HepG2 (cell line): ENCODE results near the gene STX2. TPM values are rescaled to one million over a fixed set of nuclear protein-coding genes. Genes with fewer than 3 reads are reported as not detected.

Experiments
- BHLHE40 ChIP-seq: IDR thresholded peaks from 2 replicates; pipeline ENCODE4 v1.6.1; 2011; ENCODE audit warnings: low read length, improper control_type of control experiment
- DNMT3B ChIP-seq: conservative IDR thresholded peaks from 2 replicates; pipeline ENCODE4 v1.6.1; 2016; ENCODE audit warnings: missing biosample characterization, control low read depth
- HDAC1 ChIP-seq: sonication (generic); formaldehyde crosslinking; IDR thresholded peaks from 2 replicates; pipeline ENCODE4 v1.5.1; 2020; ENCODE audit warnings: mild to moderate bottlenecking, missing genetic modification reagents
- MED1 ChIP-seq: sonication (generic); formaldehyde crosslinking; IDR thresholded peaks from 2 replicates; pipeline ENCODE4 v1.4.0; 2020; ENCODE audit warnings: missing genetic modification reagents
- MIER3 ChIP-seq: IDR thresholded peaks from 2 replicates; pipeline ENCODE4 v1.6.1; 2016; ENCODE audit warnings: missing compliant biosample characterization, borderline replicate concordance
- MTF2 ChIP-seq: sonication (generic); formaldehyde crosslinking; IDR thresholded peaks from 2 replicates; pipeline ENCODE4 v1.5.0; 2020; ENCODE audit warnings: missing genetic modification reagents, borderline replicate concordance
- MXD4 ChIP-seq: IDR thresholded peaks from 2 replicates; pipeline ENCODE4 v1.6.1; 2016; ENCODE audit warnings: mild to moderate bottlenecking, missing biosample characterization, missing genetic modification reagents
- MXI1 ChIP-seq: IDR thresholded peaks from 3 replicates; pipeline ENCODE4 v1.6.1; 2012; ENCODE audit warnings: low read depth, low read length, inconsistent platforms, borderline replicate concordance
- MYC ChIP-seq: sonication (generic); formaldehyde crosslinking; IDR thresholded peaks from 2 replicates; pipeline ENCODE4 v1.9.0; 2021; ENCODE audit warnings: missing genetic modification reagents, borderline replicate concordance
- SOX5 ChIP-seq: IDR thresholded peaks from 2 replicates; pipeline ENCODE4 v1.6.1; 2016; ENCODE audit warnings: borderline replicate concordance
- SPEN ChIP-seq: sonication (generic); formaldehyde crosslinking; IDR thresholded peaks from 2 replicates; pipeline ENCODE4 v1.5.1; 2020; ENCODE audit warnings: low read depth, mild to moderate bottlenecking, missing genetic modification reagents
- TBX3 ChIP-seq: fragments of 450-650 bp; IDR thresholded peaks from 2 replicates; pipeline ENCODE4 v1.6.1; 2017; ENCODE audit warnings: antibody characterized with exemption, mild to moderate bottlenecking, inconsistent platforms, borderline replicate concordance
- TFE3 ChIP-seq: IDR thresholded peaks from 2 replicates; pipeline ENCODE4 v1.6.1; 2016
- TMF1 ChIP-seq: sonication (generic); formaldehyde crosslinking; IDR thresholded peaks from 2 replicates; pipeline ENCODE4 v1.8.1; 2022; ENCODE audit warnings: low read depth, missing genetic modification reagents
- TP53 ChIP-seq: sonication (generic); formaldehyde crosslinking; conservative IDR thresholded peaks from 2 replicates; pipeline ENCODE4 v1.4.0; 2020; ENCODE audit warnings: missing genetic modification reagents
- TSC22D2 ChIP-seq: sonication (generic); formaldehyde crosslinking; IDR thresholded peaks from 2 replicates; pipeline ENCODE4 v1.5.1; 2020; ENCODE audit warnings: missing genetic modification reagents, mild to moderate bottlenecking, borderline replicate concordance
- YEATS2 ChIP-seq: sonication (generic); formaldehyde crosslinking; IDR thresholded peaks from 2 replicates; pipeline ENCODE4 v1.4.0; 2020; ENCODE audit warnings: missing genetic modification reagents, borderline replicate concordance
- ZBTB39 ChIP-seq: sonication (generic); formaldehyde crosslinking; IDR thresholded peaks from 2 replicates; pipeline ENCODE4 v1.5.0; 2020; ENCODE audit warnings: missing genetic modification reagents
- ZFX ChIP-seq: sonication (generic); formaldehyde crosslinking; IDR thresholded peaks from 2 replicates; pipeline ENCODE4 v1.4.0; 2020; ENCODE audit warnings: mild to moderate bottlenecking, low read depth, missing genetic modification reagents, moderate library complexity
- ZMYM2 ChIP-seq: sonication (generic); formaldehyde crosslinking; IDR thresholded peaks from 2 replicates; pipeline ENCODE4 v1.8.0; 2022; ENCODE audit warnings: mild to moderate bottlenecking, missing genetic modification reagents
- ZNF12 ChIP-seq: sonication (generic); formaldehyde crosslinking; IDR thresholded peaks from 2 replicates; pipeline ENCODE4 v1.5.0; 2020; ENCODE audit warnings: missing genetic modification reagents
- ZNF547 ChIP-seq: sonication (generic); formaldehyde crosslinking; IDR thresholded peaks from 2 replicates; pipeline ENCODE4 v1.5.1; 2020; ENCODE audit warnings: mild to moderate bottlenecking, missing genetic modification reagents
- ZNF557 ChIP-seq: sonication (generic); formaldehyde crosslinking; IDR thresholded peaks from 2 replicates; pipeline ENCODE4 v1.4.0; 2020; ENCODE audit warnings: missing genetic modification reagents
- ZNF598 ChIP-seq: sonication (generic); formaldehyde crosslinking; IDR thresholded peaks from 2 replicates; pipeline ENCODE4 v1.5.1; 2020; ENCODE audit warnings: mild to moderate bottlenecking, missing genetic modification reagents, borderline replicate concordance
- polyA plus RNA-seq, 8 experiments: library from polyadenylated mRNA; depleted of rRNA in 3 of 8; stranded (reverse) in 7 of 8; unstranded in 1 of 8; fragments of >200 nt; fragmentation: Illumina TruSeq in 4 of 8; extraction: Trizol in 4 of 8; gene quantifications; 2 replicates each; pipeline versions ENCODE4 v1.2.1 to v1.2.3, GENCODE V29; 2011 to 2016; ENCODE audit warnings: low read depth in 4 of 8, missing spikeins in 1 of 8, mixed read lengths in 1 of 8; ENCODE audit not compliant: insufficient read depth in 1 of 8
- total RNA-seq, 5 experiments: library from RNA; depleted of rRNA; stranded (reverse); fragments of >200 nt; fragmentation: Illumina TruSeq; extraction: Trizol; gene quantifications; 2 replicates each; pipeline ENCODE4 v1.2.3, GENCODE V29; 2016; ENCODE audit warnings: low read depth in 1 of 5
- TF ChIP-seq, protein P1 (sequence below): sonication (generic); formaldehyde crosslinking; IDR thresholded peaks from 2 replicates; pipeline ENCODE4 v1.4.0; 2020; ENCODE audit warnings: missing genetic modification reagents

The STX2 gene
- total and polyA plus RNA-seq, 2 of the 13 experiments (the other 11 are each of a cell fraction or from before 2014, with no cell fraction given) = 13.4 to 25.1 TPM

DNA sequence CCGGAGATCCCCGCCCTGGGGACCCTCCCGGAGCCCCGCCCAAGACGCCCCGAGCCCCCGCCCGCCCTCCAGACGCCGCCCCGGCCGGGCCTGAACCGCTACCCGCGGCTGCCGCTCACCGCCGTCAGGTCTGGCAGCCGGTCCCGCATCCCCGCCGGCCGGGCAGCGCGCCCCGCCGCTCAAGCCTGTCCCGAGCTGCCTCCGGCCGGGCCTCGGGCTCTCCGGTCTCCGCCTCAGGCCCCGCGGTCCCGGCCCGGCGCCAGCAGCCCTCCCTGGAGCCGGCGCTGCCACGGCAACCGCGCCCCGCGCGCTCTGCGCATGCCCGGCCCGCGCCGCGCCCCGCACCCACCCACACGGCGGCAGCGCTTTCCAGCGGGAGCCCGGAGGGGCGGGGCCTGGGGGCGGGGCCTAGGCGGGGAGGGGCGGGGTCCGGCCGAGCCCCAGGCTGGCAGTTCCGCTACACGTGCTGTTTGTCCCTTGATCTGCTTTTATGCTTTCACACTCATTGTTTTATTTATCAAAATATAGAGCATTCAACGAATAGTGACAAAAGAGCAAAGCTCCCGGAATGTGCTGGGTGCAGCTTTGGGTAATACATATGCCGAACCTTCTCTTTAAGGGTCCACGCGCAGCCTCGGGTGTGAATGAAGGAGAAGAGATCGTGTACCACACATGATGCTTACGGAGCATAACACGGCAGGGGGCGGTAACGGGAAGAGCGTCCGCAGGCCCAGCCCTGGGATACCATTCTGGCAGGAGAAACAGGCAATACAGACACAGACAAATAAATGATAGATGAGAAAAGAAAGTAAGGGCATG, at the start of gene STX2 (continued):
- TF ChIP-seq ZBTB39 (CRISPR knock-in tag) = 0 out of 2 replicates have a peak, but pooled peaks have one; percentile 14
- TF ChIP-seq ZNF598 (CRISPR knock-in tag) = peak; percentile 79; the same call in 1 of the 2 replicates
- TF ChIP-seq SOX5 (CRISPR knock-in tag) = 0 out of 2 replicates have a peak, but pooled peaks have one; percentile 15
- TF ChIP-seq, protein P1, sequence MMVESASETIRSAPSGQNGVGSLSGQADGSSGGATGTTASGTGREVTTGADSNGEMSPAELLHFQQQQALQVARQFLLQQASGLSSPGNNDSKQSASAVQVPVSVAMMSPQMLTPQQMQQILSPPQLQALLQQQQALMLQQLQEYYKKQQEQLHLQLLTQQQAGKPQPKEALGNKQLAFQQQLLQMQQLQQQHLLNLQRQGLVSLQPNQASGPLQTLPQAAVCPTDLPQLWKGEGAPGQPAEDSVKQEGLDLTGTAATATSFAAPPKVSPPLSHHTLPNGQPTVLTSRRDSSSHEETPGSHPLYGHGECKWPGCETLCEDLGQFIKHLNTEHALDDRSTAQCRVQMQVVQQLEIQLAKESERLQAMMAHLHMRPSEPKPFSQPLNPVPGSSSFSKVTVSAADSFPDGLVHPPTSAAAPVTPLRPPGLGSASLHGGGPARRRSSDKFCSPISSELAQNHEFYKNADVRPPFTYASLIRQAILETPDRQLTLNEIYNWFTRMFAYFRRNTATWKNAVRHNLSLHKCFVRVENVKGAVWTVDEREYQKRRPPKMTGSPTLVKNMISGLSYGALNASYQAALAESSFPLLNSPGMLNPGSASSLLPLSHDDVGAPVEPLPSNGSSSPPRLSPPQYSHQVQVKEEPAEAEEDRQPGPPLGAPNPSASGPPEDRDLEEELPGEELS = peak; percentile 53
- TF ChIP-seq ZMYM2 = 0 out of 2 replicates have a peak, but pooled peaks have one; percentile 36
- peak; percentile 67 for TF ChIP-seq ZFX
- peak; percentile 60; the same call in 1 of the 2 replicates for TF ChIP-seq YEATS2 (CRISPR knock-in tag)
- no peak for TF ChIP-seq TP53 (CRISPR knock-in tag)
- peak; percentile 32; the same call in 1 of the 2 replicates for TF ChIP-seq TFE3 (CRISPR knock-in tag)
- 0 out of 2 replicates have a peak, but pooled peaks have one; percentile 48 for TF ChIP-seq MED1 (CRISPR knock-in tag)
- TF ChIP-seq ZNF12 (CRISPR knock-in tag) = peak; percentile 61; the same call in 1 of the 2 replicates
- peak; percentile 26; the same call in 1 of the 2 replicates for TF ChIP-seq MXD4
- TF ChIP-seq TSC22D2 (CRISPR knock-in tag) = no peak
- TF ChIP-seq HDAC1 (CRISPR knock-in tag) = peak; percentile 65; the same call in 1 of the 2 replicates
- no peak for TF ChIP-seq MTF2 (CRISPR knock-in tag)
- TF ChIP-seq DNMT3B = peak; percentile 86; the same call in 1 of the 2 replicates
- no peak for TF ChIP-seq TMF1 (CRISPR knock-in tag)
- TF ChIP-seq MIER3 (CRISPR knock-in tag) = 0 out of 2 replicates have a peak, but pooled peaks have one; percentile 41
- TF ChIP-seq ZNF557 (CRISPR knock-in tag) = 0 out of 2 replicates have a peak, but pooled peaks have one; percentile 55
- peak; percentile 51; the same call in 1 of the 2 replicates for TF ChIP-seq SPEN (CRISPR knock-in tag)
- TF ChIP-seq BHLHE40 = peak; percentile 65
- peak; percentile 49; the same call in 1 of the 3 replicates for TF ChIP-seq MXI1
- 0 out of 2 replicates have a peak, but pooled peaks have one; percentile 16 for TF ChIP-seq TBX3
- TF ChIP-seq MYC (CRISPR knock-in tag) = peak; percentile 84
- peak; percentile 24; the same call in 1 of the 2 replicates for TF ChIP-seq ZNF547
